Measurements from ENCODE around the gene LAMA5.

The LAMA5 gene

GRCh38 chr20:62367136-62367632 is at the start of gene LAMA5:
LAMA5 (minus strand) TSS chr20:62367312; CDS start chr20:62367245, 67 bp downstream.
- peak; percentile 52 for DNase-seq (ENCODE audit: low read depth)

GRCh38 chr20:62415354-62416111 is 48.4 kb upstream of the LAMA5 start:
- DNase-seq (ENCODE audit: low read depth): no peak

- DNase-seq (ENCODE audit: low read depth): no peak
Observed at GRCh38 chr20:62413896-62414481, 46.9 kb upstream of the LAMA5 start.

- no peak for DNase-seq (ENCODE audit: low read depth)
Observed at GRCh38 chr20:62413025-62413570, 46.0 kb upstream of the LAMA5 start.

- DNase-seq (ENCODE audit: low read depth): no peak
Observed at GRCh38 chr20:62412194-62413024, 45.3 kb upstream of the LAMA5 start.

- DNase-seq (ENCODE audit: low read depth): no peak
Observed at GRCh38 chr20:62411479-62412193, 44.5 kb upstream of the LAMA5 start.

- DNase-seq (ENCODE audit: low read depth): no peak
Observed at GRCh38 chr20:62410746-62411478, 43.8 kb upstream of the LAMA5 start.

- DNase-seq (ENCODE audit: low read depth): peak; percentile 15
Observed at GRCh38 chr20:62409931-62410745, 43.0 kb upstream of the LAMA5 start.

GRCh38 chr20:62409086-62409853 is 42.2 kb upstream of the LAMA5 start:
- DNase-seq (ENCODE audit: low read depth): no peak

GRCh38 chr20:62408640-62409039 is 41.5 kb upstream of the LAMA5 start:
- DNase-seq (ENCODE audit: low read depth): no peak

- DNase-seq (ENCODE audit: low read depth): no peak
Observed at GRCh38 chr20:62408055-62408454, 40.9 kb upstream of the LAMA5 start.

- peak; percentile 93 for DNase-seq (ENCODE audit: low read depth)
Observed at GRCh38 chr20:62407221-62407992, 40.3 kb upstream of the LAMA5 start, which contains the start of gene CABLES2. CABLES2 (minus strand) TSS chr20:62407285; CDS start chr20:62407276, 9 bp downstream.

- DNase-seq (ENCODE audit: low read depth): no peak
Observed at GRCh38 chr20:62406635-62407176, 39.6 kb upstream of the LAMA5 start.

- no peak for DNase-seq (ENCODE audit: low read depth)
Observed at GRCh38 chr20:62405981-62406513, 38.9 kb upstream of the LAMA5 start.

- DNase-seq (ENCODE audit: low read depth): peak; percentile 46
Observed at GRCh38 chr20:62405108-62405980, 38.2 kb upstream of the LAMA5 start.

- no peak for DNase-seq (ENCODE audit: low read depth)
Observed at GRCh38 chr20:62404761-62405107, 37.6 kb upstream of the LAMA5 start.

GRCh38 chr20:62404112-62404665 is 37.1 kb upstream of the LAMA5 start:
- DNase-seq (ENCODE audit: low read depth): no peak

Measured in EH (cell line).